ENCODE results near the gene ETNK2.

The ETNK2 gene

DNA sequence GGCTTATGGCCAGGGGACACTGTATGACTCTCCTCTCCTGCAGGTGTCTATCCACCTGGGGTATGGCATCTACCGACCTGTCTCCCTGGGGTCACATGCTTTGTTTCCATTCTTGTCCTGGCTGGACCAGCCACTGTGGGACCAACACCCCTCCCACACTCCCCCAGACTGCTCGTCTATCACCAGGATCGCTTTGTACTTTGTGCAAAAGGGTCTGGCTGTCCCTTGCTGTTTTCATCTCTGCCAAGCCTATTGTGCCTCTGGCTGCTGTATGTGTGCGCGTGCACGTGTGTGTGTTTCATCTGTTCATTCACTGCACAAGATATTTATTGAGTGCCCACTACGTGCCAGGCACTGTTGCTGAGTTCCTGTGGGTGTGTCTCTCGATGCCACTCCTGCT, 25.5 kb downstream of the ETNK2 start:
- no peak overlapping the region for H3K4me3 ChIP-seq (ENCODE audit: low read depth, low read length)
- TF ChIP-seq CTCF (IDR thresholded peaks at IDR 0.05; ENCODE audit: borderline replicate concordance, insufficient read depth, low read depth, low read length) = no peak

DNA sequence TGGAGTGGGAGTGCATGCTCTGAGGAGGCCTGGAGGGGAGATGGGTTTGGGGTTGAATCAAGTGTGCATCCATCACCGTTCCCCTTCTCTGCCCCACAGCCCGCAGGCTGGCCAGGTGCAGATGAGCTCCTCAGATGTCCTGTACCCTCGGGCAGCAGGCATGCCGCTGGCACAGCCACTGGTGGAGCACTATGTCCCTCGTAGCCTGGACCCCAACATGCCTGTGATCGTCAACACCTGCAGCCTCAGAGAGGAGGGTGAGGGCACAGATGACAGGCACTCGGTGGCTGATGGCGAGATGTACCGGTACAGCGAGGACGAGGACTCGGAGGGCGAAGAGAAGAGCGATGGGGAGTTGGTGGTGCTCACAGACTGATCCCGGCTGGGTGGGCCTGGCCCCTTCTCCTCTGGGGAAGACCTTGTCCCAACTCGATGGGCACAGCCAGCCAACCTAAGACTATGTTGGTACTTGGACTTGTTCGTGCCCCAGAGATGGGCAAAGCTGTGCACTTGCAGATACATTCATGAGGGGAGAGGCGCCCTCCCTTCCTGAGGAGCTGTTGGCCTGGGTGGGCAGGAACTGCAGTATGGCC, 26.0 kb downstream of the ETNK2 start:
- H3K4me3 ChIP-seq (ENCODE audit: low read depth, low read length) = no peak overlapping the region
- TF ChIP-seq CTCF (IDR thresholded peaks at IDR 0.05; ENCODE audit: borderline replicate concordance, insufficient read depth, low read depth, low read length) = no peak

GRCh38 chr1:204124639-204125038, 27.2 kb downstream of the ETNK2 start:
- no peak for TF ChIP-seq CTCF (IDR thresholded peaks at IDR 0.05; ENCODE audit: borderline replicate concordance, insufficient read depth, low read depth, low read length)
- no peak overlapping the region for H3K4me3 ChIP-seq (ENCODE audit: low read depth, low read length)

DNA sequence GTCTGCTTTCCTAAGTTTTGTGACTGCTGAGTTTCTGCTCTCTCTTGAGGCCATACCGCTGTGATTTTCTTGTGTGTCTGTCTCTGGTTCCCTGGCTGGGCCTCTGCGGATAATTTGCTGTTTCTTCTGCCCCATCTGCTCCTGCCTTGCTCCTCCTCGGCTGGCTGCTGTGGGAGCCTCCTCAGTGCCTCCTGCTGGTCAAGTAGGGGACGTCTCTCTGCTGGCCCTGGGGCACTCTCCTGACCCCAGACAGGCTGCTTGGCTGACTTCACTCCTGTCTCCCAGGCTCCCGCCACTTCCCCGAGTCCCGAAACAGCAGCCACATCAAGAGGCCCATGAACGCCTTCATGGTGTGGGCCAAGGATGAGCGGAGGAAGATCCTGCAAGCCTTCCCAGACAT, 28.5 kb downstream of the ETNK2 start:
- TF ChIP-seq CTCF (IDR thresholded peaks at IDR 0.05; ENCODE audit: borderline replicate concordance, insufficient read depth, low read depth, low read length) = peak; percentile 47
- H3K4me3 ChIP-seq (ENCODE audit: low read depth, low read length) = no peak overlapping the region

GRCh38 chr1:204121840-204122555, 29.8 kb downstream of the ETNK2 start:
- H3K4me3 ChIP-seq (ENCODE audit: low read depth, low read length) = no peak overlapping the region
- TF ChIP-seq CTCF (IDR thresholded peaks at IDR 0.05; ENCODE audit: borderline replicate concordance, insufficient read depth, low read depth, low read length) = no peak

GRCh38 chr1:204116539-204116938, 35.3 kb downstream of the ETNK2 start:
- no peak overlapping the region for H3K4me3 ChIP-seq (ENCODE audit: low read depth, low read length)
- TF ChIP-seq CTCF (IDR thresholded peaks at IDR 0.05; ENCODE audit: borderline replicate concordance, insufficient read depth, low read depth, low read length) = no peak

DNA sequence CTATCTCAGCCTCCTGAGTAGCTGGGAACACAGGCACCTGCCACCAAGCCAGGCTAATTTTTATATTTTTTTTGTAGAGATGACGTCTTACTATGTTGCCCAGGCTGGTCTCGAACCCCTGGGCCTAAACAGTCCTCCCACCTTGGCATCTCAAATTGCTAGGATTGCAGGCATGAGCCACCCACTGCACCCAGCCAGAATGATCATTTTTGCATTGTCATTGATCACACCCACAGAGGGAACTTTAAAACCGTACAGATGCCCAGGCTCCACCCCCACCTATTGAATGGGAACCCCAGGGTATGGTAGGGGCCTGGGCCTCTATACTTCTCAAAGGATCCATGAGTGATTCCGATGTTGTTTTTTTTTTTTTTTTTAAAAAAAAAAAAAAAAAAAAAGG, 36.7 kb downstream of the ETNK2 start:
- H3K4me3 ChIP-seq (ENCODE audit: low read depth, low read length) = no peak overlapping the region
- no peak for TF ChIP-seq CTCF (IDR thresholded peaks at IDR 0.05; ENCODE audit: borderline replicate concordance, insufficient read depth, low read depth, low read length)

Data from GM12875 (cell line).